K562 (cell line): ENCODE results near the gene PHF10.
A peak's percentile ranks its signal among the peaks of the same experiment; 100 is the strongest.

ENCODE experiments used
- CEBPZ ChIP-seq: fragments of 150-350 bp; IDR thresholded peaks from 2 replicates; pipeline ENCODE4 v1.6.1; 2014; ENCODE audit warnings: low read depth, mild to moderate bottlenecking, low read length, borderline replicate concordance
- CTCF ChIP-seq, 3 experiments: IDR thresholded peaks in 2 of 3; conservative IDR thresholded peaks in 1 of 3; 2 replicates each; pipeline ENCODE4 v1.5.1; 2011 to 2012; ENCODE audit warnings: low read length in 3 of 3, mild to moderate bottlenecking in 3 of 3, control low read depth in 2 of 3, improper control_type of control experiment in 1 of 3, inconsistent platforms in 1 of 3, low read depth in 1 of 3, mixed read lengths in 1 of 3, moderate library complexity in 1 of 3; ENCODE audit not compliant: insufficient read depth in 2 of 3
- GMEB1 ChIP-seq: fragments of 250-450 bp; sonication (Bioruptor Pico); IDR thresholded peaks from 2 replicates; pipeline ENCODE4 v1.4.0; 2020; ENCODE audit warnings: mild to moderate bottlenecking
- HNRNPK ChIP-seq: fragments of 200-400 bp; formaldehyde crosslinking; IDR thresholded peaks from one replicate; pipeline ENCODE4 v1.6.1; 2018; ENCODE audit warnings: mild to moderate bottlenecking, low read depth, low read length; ENCODE audit not compliant: poor library complexity, severe bottlenecking
- HNRNPUL1 ChIP-seq: fragments of 200-400 bp; formaldehyde crosslinking; IDR thresholded peaks from 2 replicates; pipeline ENCODE4 v1.6.1; 2017; ENCODE audit warnings: low read length
- NR3C1 ChIP-seq: sonication (generic); formaldehyde crosslinking; IDR thresholded peaks from 2 replicates; pipeline ENCODE4 v1.8.1; 2022; ENCODE audit warnings: missing genetic modification reagents
- RNF2 ChIP-seq: sonication (generic); IDR thresholded peaks from 2 replicates; pipeline ENCODE4 v1.6.1; 2016
- ZBTB49 ChIP-seq: sonication (generic); formaldehyde crosslinking; IDR thresholded peaks from 2 replicates; pipeline ENCODE4 v1.8.0; 2022; ENCODE audit warnings: missing genetic modification reagents, mild to moderate bottlenecking, borderline replicate concordance
- ZC3H4 ChIP-seq: sonication (generic); formaldehyde crosslinking; IDR thresholded peaks from 2 replicates; pipeline ENCODE4 v1.9.0; 2021; ENCODE audit warnings: missing genetic modification reagents, borderline replicate concordance

GRCh38 chr6:169720207-169720855, 4.0 kb downstream of the PHF10 start:
- no peak for TF ChIP-seq CEBPZ
- peak in 2 of 3 experiments; percentile 13 to 15; a peak in 1 of 6 replicates for TF ChIP-seq CTCF (IDR thresholded peaks at IDR 0.05 in 2 of 3, conservative IDR thresholded peaks at IDR 0.05 in 1 of 3; ENCODE audit: insufficient read depth in 2 of 3, low read depth in 1 of 3, low read length in 3 of 3)
- TF ChIP-seq NR3C1 = no peak
- TF ChIP-seq ZC3H4 = no peak
- TF ChIP-seq HNRNPK = no peak
- TF ChIP-seq GMEB1 (CRISPR knock-in tag) = no peak
- TF ChIP-seq RNF2 = no peak
- no peak for TF ChIP-seq ZBTB49 (CRISPR knock-in tag)
- no peak for TF ChIP-seq HNRNPUL1
